ENCODE results near the gene ANO1. TPM values are rescaled to one million over a fixed set of nuclear protein-coding genes. Genes with fewer than 3 reads are reported as not detected.

ANO1 gene
- total RNA-seq, 1 experiment from 2014 or later: not detected

GRCh38 chr11:70161043-70161625 lies 83.0 kb downstream of the ANO1 start:
- DNase-seq (ENCODE audit: low read depth): no peak

GRCh38 chr11:70164705-70165104 lies 86.6 kb downstream of the ANO1 start:
- no peak for DNase-seq (ENCODE audit: low read depth)

- no peak for DNase-seq (ENCODE audit: low read depth)
Measured at GRCh38 chr11:70167120-70167519, 89.0 kb downstream of the ANO1 start.

- no peak for DNase-seq (ENCODE audit: low read depth)
Measured at GRCh38 chr11:70167723-70168404, 89.7 kb downstream of the ANO1 start.

GRCh38 chr11:70168405-70168754 lies 90.3 kb downstream of the ANO1 start:
- no peak for DNase-seq (ENCODE audit: low read depth)

- DNase-seq (ENCODE audit: low read depth): no peak
Measured at GRCh38 chr11:70169127-70169526, 91.0 kb downstream of the ANO1 start.

GRCh38 chr11:70169632-70170031 lies 91.5 kb downstream of the ANO1 start:
- DNase-seq (ENCODE audit: low read depth): no peak

GRCh38 chr11:70170596-70171210 lies 92.6 kb downstream of the ANO1 start:
- no peak for DNase-seq (ENCODE audit: low read depth)

- no peak for DNase-seq (ENCODE audit: low read depth)
Measured at GRCh38 chr11:70173018-70173417, 94.9 kb downstream of the ANO1 start.

GRCh38 chr11:70174547-70175235 lies 96.6 kb downstream of the ANO1 start:
- no peak for DNase-seq (ENCODE audit: low read depth)

- no peak for DNase-seq (ENCODE audit: low read depth)
Measured at GRCh38 chr11:70175236-70175698, 97.2 kb downstream of the ANO1 start.

GRCh38 chr11:70176940-70177689 lies 99.0 kb downstream of the ANO1 start:
- DNase-seq (ENCODE audit: low read depth): no peak

- DNase-seq (ENCODE audit: low read depth): no peak
Measured at GRCh38 chr11:70180906-70181305, 102.8 kb downstream of the ANO1 start.

GRCh38 chr11:70182266-70182665 lies 104.1 kb downstream of the ANO1 start:
- no peak for DNase-seq (ENCODE audit: low read depth)

GRCh38 chr11:70183032-70183431 lies 104.9 kb downstream of the ANO1 start:
- no peak for DNase-seq (ENCODE audit: low read depth)

GRCh38 chr11:70183483-70184176 lies 105.5 kb downstream of the ANO1 start:
- no peak for DNase-seq (ENCODE audit: low read depth)

- DNase-seq (ENCODE audit: low read depth): no peak
Measured at GRCh38 chr11:70184396-70184795, 106.3 kb downstream of the ANO1 start.

- DNase-seq (ENCODE audit: low read depth): no peak
Measured at GRCh38 chr11:70185348-70186055, 107.4 kb downstream of the ANO1 start.

- no peak for DNase-seq (ENCODE audit: low read depth)
Measured at GRCh38 chr11:70186420-70186819, 108.3 kb downstream of the ANO1 start.

- no peak for DNase-seq (ENCODE audit: low read depth)
Measured at GRCh38 chr11:70186936-70187335, 108.8 kb downstream of the ANO1 start.
